AG10803 (cell line): ENCODE data around the gene PRND.

Source experiments
- DNase-seq: peaks from one replicate; pipeline ENCODE4 v3.0.0; 2010; ENCODE audit warnings: low read depth
- H3K4me3 ChIP-seq: 2 replicates; pipeline ENCODE4 v1.5.1; 2011; ENCODE audit warnings: mild to moderate bottlenecking, low read length, control low read depth
- TF ChIP-seq, protein P1 (sequence below): conservative IDR thresholded peaks from 2 replicates; pipeline ENCODE4 v1.5.1; 2011; ENCODE audit warnings: mild to moderate bottlenecking, low read length, control low read depth, inconsistent platforms

Gene PRND

DNA sequence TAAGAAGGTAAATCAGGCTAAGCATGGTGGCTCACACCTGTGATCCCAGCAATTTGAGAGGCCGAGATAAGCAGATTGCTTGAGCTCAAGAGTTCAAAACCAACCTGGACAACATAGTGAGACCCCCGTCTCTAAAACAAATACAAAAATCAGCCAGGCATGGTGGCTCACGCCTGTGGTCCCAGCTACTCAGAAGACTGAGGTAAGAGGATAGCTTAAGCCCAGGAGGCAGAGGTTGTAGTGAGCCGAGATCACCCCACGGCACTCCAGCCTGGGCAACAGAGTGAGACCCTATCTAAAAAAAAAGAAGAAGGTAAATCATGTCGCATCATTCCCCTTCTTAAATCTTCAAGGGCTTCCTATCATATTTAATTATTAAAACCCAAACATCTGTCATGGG, 39.0 kb upstream of the PRND start:
- no peak for DNase-seq
- H3K4me3 ChIP-seq, result no peak overlapping the region
- TF ChIP-seq, protein P1, sequence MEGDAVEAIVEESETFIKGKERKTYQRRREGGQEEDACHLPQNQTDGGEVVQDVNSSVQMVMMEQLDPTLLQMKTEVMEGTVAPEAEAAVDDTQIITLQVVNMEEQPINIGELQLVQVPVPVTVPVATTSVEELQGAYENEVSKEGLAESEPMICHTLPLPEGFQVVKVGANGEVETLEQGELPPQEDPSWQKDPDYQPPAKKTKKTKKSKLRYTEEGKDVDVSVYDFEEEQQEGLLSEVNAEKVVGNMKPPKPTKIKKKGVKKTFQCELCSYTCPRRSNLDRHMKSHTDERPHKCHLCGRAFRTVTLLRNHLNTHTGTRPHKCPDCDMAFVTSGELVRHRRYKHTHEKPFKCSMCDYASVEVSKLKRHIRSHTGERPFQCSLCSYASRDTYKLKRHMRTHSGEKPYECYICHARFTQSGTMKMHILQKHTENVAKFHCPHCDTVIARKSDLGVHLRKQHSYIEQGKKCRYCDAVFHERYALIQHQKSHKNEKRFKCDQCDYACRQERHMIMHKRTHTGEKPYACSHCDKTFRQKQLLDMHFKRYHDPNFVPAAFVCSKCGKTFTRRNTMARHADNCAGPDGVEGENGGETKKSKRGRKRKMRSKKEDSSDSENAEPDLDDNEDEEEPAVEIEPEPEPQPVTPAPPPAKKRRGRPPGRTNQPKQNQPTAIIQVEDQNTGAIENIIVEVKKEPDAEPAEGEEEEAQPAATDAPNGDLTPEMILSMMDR, result no peak

DNA sequence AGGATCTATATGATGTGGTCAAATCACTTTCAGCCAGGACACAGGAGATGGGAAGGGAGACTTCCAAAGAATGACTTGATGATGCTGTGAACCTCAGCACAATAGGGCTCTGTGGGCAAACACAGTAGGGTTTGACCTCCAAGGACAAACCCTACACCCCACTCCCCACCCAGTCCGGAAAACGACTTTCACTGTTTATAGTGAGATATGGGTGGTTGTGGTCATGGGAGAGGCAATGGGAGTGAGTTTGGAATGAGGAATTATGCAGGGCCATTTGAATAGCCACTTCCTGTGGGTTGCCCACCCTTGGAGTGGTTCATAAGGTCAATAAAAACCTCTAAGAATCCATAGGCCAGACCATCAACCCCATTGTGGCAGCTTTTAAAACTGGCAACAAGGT, 38.4 kb upstream of the PRND start:
- no peak for DNase-seq
- TF ChIP-seq, protein P1, result no peak
- H3K4me3 ChIP-seq, result no peak overlapping the region

DNA sequence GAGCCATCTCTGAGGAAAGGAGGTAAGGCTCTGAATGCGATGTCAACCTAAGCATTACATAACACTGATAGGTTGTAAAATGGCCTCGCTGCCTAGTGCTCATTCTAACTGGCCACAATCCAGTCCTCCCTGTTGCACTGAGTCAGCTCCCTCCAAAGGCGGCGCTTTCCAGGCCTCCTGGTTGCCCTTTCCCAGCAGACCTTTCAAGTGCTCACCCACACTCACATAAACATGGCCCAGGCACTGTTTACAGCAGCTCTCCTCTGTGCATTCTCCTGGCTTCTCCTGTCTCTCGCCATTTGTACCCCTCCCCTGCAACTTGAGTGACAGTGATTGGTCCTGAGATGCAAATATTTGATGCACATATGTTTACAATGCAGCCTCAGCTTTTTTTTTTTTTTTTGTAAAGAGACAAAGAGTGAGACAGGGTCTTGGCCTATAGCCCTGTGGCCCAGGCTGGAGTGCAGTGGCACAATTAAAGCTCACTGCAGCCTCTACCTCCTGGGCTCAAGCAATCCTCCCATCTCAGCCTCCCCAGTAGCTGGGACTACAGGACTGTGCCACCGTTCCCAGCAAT, 36.8 kb upstream of the PRND start:
- H3K4me3 ChIP-seq, result no peak overlapping the region
- TF ChIP-seq, protein P1, result no peak
- DNase-seq, result no peak

DNA sequence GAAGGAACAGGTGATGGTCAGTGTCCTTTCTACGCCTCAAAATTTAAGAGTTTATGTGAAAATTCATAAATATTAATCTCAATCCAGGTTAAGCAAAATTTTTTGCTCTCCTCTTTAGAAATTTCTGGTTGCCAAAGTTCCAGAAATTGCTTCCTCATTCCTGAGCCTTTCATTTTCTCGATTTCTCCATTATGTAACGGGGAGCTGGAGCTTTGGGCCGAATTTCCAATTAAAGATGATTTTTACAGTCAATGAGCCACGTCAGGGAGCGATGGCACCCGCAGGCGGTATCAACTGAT, 35.8 kb upstream of the PRND start:
- H3K4me3 ChIP-seq, result peak overlapping the region; percentile 70
- no peak for DNase-seq
- TF ChIP-seq, protein P1, result no peak

DNA sequence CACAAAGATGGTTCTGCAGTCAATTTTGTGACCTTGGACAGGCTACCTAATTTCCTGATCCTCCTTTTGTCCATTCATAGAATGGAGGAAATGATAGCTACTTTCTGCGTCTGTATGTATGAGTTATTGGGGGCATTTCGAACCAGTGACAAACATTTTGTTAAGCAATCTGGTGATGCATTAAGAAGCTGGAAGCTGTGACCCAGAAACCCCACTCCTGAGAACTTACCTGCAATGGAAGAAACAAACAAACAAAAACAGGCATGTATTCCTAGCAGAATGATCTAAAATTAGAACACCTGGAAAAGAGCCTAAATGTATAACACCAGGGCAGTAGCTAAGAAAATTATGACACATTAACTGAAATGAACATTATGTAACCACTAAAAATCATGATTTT, 33.4 kb upstream of the PRND start:
- DNase-seq, result no peak
- TF ChIP-seq, protein P1, result no peak
- no peak overlapping the region for H3K4me3 ChIP-seq

DNA sequence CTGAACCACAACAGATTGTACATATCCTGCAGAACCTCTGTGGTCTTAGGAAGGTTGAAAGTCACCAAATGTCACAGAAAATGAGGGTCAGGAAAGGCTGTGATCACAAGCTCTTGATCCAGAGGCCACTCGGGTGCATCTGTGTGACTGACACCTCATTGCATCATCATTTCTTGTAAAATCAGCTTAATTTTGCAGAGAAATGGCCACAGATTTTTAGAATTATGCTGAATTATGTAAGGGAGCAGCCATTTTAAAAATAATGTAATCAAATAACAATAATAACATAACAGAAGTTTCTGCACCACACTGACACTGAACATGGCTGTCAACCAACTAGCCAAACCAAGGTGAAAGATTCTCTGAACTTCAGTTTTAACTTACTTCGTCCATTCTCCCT, 32.5 kb upstream of the PRND start:
- H3K4me3 ChIP-seq, result no peak overlapping the region
- DNase-seq, result no peak
- TF ChIP-seq, protein P1, result no peak

DNA sequence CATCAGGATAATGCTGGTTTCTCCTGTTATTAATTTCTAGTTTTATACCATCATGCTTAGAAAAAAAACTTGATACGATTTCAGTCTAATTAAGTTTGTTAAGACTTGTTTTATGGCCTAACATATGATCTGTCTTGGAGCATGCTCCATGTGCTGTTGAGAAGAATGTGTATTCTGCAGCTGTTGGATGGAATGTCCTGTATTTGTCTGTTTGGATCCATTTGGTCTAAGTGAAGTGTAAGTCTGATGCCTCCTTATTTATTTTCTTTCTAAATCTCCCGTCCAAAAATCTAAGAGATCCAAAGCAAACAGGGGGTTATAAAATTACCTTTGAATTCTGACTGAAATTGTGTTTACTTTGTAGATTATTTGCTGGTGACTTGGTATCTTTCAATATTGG, 30.0 kb upstream of the PRND start:
- H3K4me3 ChIP-seq, result no peak overlapping the region
- no peak for DNase-seq
- TF ChIP-seq, protein P1, result no peak
